Left lung (tissue), 10 donors: Measurements from ENCODE around the gene ZNF785. TPM values are rescaled to one million over a fixed set of nuclear protein-coding genes. Genes with fewer than 3 reads are reported as not detected.
A peak's percentile ranks its signal among the peaks of the same experiment; 100 is the strongest.
"Not testable (repeated sequence)": the region's sequence is repeated elsewhere in the genome, so short reads cannot be mapped to it uniquely, and the experiment has no call there.

ENCODE experiments used
- ATAC-seq: fragments of 200-7000 bp; cut with Tn5 transposase; one replicate; pipeline ENCODE4 v1.9.1; 2020; ENCODE audit warnings: moderate library complexity
- DNase-seq, 4 donors: peaks; one replicate each; pipeline ENCODE4 v3.0.0-alpha.2; 2013 to 2020
- H3K27ac ChIP-seq, 2 donors: fragments of 200-600 bp; sonication (generic) in 1 of 2; one replicate each; pipeline versions ENCODE4 v1.5.0 to v1.8.0; 2020 to 2021
- H3K27me3 ChIP-seq, 2 donors: fragments of 200-600 bp; sonication (generic) in 1 of 2; one replicate each; pipeline versions ENCODE4 v1.5.0 to v1.8.0; 2020 to 2021
- H3K36me3 ChIP-seq, 2 donors: fragments of 200-600 bp; sonication (generic) in 1 of 2; one replicate each; pipeline versions ENCODE4 v1.5.0 to v1.8.0; 2020 to 2021
- H3K4me1 ChIP-seq, 2 donors: fragments of 200-600 bp; one replicate each; pipeline ENCODE4 v1.8.0; 2021
- H3K4me3 ChIP-seq, 2 donors: fragments of 200-600 bp; sonication (generic) in 1 of 2; one replicate each; pipeline versions ENCODE4 v1.5.0 to v1.8.0; 2020 to 2021; ENCODE audit warnings: mild to moderate bottlenecking in 1 of 2
- H3K9me3 ChIP-seq, 2 donors: fragments of 200-600 bp; sonication (generic) in 1 of 2; one replicate each; pipeline versions ENCODE4 v1.5.0 to v1.8.0; 2020 to 2021
- intact Hi-C, 2 donors: fragments of 100-400 bp; cut with DNase I; formaldehyde crosslinking; loops; one replicate each; pipeline versions ENCODE4 v1.11.2 to v1.14.2; 2022
- polyA plus RNA-seq, 6 donors: library from polyadenylated mRNA; unstranded; fragments of 120-200 nt; gene quantifications; one replicate each; pipeline ENCODE4 v1.2.1, GENCODE V29; 2013; ENCODE audit not compliant: insufficient read length in 6 of 6
- total RNA-seq, 2 donors: library from RNA; stranded (reverse); fragmentation: NEBNext Ultra II Directional; extraction: Animal tissue kit (Norgen Biotek cat#: 25700); gene quantifications; one replicate each; pipeline ENCODE4 v1.2.1, GENCODE V29; 2021
- TF ChIP-seq, protein P1 (sequence below), 2 donors: fragments of 200-600 bp; sonication (generic) in 1 of 2; IDR thresholded peaks; one replicate each; pipeline versions ENCODE4 v1.5.0 to v1.8.0; 2021; ENCODE audit warnings: antibody characterized with exemption in 2 of 2
- donor health status: DM: no; HTN: yes; CAD: no.
- donor health status: DM: no; HTN: no; CAD: no.

The ZNF785 gene
- total and polyA plus RNA-seq, 8 donors: 12.9 to 33.0 (median 28.7) TPM

- TF ChIP-seq, protein P1, sequence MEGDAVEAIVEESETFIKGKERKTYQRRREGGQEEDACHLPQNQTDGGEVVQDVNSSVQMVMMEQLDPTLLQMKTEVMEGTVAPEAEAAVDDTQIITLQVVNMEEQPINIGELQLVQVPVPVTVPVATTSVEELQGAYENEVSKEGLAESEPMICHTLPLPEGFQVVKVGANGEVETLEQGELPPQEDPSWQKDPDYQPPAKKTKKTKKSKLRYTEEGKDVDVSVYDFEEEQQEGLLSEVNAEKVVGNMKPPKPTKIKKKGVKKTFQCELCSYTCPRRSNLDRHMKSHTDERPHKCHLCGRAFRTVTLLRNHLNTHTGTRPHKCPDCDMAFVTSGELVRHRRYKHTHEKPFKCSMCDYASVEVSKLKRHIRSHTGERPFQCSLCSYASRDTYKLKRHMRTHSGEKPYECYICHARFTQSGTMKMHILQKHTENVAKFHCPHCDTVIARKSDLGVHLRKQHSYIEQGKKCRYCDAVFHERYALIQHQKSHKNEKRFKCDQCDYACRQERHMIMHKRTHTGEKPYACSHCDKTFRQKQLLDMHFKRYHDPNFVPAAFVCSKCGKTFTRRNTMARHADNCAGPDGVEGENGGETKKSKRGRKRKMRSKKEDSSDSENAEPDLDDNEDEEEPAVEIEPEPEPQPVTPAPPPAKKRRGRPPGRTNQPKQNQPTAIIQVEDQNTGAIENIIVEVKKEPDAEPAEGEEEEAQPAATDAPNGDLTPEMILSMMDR (IDR thresholded peaks at IDR 0.05): no peak
- H3K4me3 ChIP-seq: no peak overlapping the region
- no peaks in the 10 kb centered on the region for H3K27me3 ChIP-seq
- H3K27ac ChIP-seq: no peak overlapping the region
- peaks cover 5 to 19% of the 10 kb centered on the region in 2 donors for H3K4me1 ChIP-seq
- peak in 1 of 4 donors; percentile 32 for DNase-seq
- no peaks in the 10 kb centered on the region for H3K9me3 ChIP-seq
- intact Hi-C loops: no loop called here
- no peak for ATAC-seq
- H3K36me3 ChIP-seq: no peaks in the 10 kb centered on the region
Observed at GRCh38 chr16:30539000-30539964, 46.2 kb downstream of the ZNF785 start.

DNA sequence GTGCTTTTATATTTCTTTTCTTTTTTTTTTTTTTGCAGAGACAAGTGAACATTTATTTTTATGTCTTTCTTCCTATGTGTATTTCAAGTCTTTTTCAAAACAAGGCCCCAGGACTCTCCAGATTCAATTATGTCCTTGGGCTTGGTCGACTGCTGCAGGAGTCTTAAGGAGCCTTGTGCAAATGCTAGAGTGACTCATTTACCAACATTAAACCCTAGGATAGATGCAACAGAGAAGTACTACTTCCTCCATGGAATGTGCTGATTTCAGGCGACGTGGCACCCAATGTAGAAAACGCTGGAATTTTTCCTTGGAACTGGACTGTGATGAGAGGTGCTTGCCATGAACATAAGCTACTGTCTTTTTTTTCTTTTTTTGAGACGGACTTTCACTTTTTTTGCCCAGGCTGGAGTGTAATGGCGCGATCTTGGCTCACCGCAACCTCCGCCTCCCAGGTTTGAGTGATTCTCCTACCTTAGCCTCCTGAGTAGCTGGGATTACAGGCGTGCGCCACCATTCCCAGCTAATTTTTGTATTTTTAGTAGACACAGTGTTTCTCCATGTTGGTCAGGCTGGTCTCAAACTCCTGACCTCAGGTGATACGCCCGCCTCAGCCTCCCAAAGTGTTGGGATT, 49.0 kb downstream of the ZNF785 start:
- intact Hi-C loops, DNase-seq, ATAC-seq, H3K27me3 ChIP-seq, H3K9me3 ChIP-seq: not testable (repeated sequence)
- Histone ChIP-seq H3K36me3 (peaks cover 0 to 16% of the 10 kb centered on the region in 2 donors), H3K4me3 (peak overlapping the region in 1 of 2 donors; percentile 62), H3K4me1 (peaks cover 5 to 36% of the 10 kb centered on the region in 2 donors), H3K27ac (peak overlapping the region; percentile 91 to 94)

DNA sequence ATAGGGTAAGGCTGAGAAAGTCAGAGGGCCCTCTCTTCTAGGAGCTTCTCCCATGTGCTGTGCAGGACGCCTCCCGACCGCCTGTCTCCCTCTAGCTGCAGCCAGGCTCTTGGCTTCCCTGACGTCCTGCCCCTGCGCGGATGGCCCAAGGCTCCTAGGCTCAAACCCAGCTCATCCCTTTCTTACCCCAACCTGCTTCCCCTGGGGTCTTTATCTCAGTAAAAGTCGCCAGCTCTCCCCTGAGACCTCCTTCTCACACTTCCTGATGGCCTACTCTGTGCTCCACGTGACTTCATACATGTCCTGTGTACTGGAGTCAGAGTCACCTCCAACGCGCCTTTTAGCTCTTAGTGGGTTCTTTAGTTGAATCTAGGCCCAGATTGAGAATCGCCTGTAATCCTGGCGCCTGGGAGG, 49.7 kb downstream of the ZNF785 start:
- DNase-seq: peak in 3 of 4 donors; percentile 84 to 87 (median 85)
- Histone ChIP-seq H3K9me3 (no peaks in the 10 kb centered on the region), H3K27me3 (no peaks in the 10 kb centered on the region), H3K27ac (peak overlapping the region; percentile 91 to 94), H3K4me1 (peaks cover 5 to 38% of the 10 kb centered on the region in 2 donors), H3K4me3 (peak overlapping the region; percentile 62 to 65), H3K36me3 (peaks cover 0 to 24% of the 10 kb centered on the region in 2 donors)
- ATAC-seq: peak; percentile 84
- intact Hi-C loops: no loop called here
- TF ChIP-seq, protein P1 (IDR thresholded peaks at IDR 0.05): peak; percentile 30 to 55

DNA sequence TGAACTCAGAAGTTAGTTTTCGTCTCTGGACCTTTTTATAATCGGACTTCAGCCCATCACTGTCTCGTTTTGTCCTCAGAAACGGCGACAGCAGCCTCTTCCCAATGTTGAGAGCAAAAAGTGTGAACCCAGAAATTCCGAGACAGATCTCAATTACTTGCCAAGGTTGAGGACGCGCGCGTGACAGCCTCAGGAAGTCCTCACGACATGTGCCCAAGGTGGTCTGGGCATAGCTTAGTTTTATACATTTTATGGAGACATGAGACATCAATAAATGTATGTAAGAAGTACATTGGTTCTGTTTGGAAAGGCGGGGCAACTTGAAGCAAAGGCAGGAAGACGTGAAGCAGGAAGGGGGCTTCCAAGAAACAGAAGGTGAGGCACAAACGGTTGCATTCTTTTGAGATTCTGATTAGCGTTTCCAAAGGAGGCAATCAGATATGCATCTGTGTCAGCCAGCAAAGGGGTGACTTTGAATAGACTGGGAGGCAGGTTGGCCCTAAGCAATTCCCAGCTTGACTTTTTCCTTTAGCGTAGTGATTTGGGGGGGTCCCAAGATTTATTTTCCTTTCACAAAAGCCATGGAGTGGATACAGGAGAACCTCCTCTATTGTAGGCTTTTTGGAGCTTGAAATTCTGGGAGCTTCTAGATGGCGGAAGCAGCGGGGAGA, 50.3 kb downstream of the ZNF785 start:
- Histone ChIP-seq H3K4me1 (peaks cover 7 to 42% of the 10 kb centered on the region in 2 donors), H3K4me3 (peak overlapping the region; percentile 62 to 65), H3K27me3 (no peaks in the 10 kb centered on the region), H3K36me3 (peaks cover 0 to 26% of the 10 kb centered on the region in 2 donors), H3K9me3 (no peaks in the 10 kb centered on the region), H3K27ac (peak overlapping the region; percentile 91 to 94)
- no peak for DNase-seq
- ATAC-seq: peak; percentile 8
- intact Hi-C loops: no loop called here
- TF ChIP-seq, protein P1 (IDR thresholded peaks at IDR 0.05): no peak

DNA sequence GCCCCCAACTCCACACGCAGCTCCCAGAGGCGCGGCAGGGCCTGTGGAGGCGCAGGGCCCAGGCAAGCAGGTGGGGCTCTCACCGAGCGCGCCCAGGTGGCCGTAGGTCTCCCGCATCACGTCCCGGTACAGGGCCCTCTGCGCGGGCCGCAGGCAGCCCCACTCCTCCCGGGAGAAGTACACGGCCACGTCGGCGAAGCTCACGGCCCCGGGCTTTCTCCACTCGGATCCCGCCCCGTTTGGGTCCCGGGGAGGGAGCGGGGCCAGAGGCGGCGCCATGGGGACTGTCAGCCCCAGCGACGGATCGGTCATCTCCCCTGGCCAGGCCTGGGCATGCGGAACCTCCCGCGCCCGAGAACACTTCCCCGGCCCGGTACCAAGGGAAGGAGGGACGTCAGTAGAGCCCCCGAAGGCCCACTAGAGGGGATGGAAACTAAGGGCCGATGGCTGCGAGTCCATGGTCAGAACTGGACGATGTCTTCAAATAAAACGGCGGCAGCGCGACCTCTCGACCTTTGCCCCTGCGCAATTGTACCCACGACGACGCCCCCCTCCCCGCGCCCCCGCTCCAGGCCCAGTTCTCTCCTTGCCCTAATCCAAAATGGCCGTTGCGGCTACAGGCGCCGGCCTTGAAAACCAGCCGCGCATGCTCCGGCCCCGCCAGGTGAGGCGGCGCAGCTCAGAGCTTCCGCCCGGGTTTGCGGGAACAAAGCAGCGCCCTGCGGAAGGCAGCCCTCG, 51.0 kb downstream of the ZNF785 start, which contains the start of gene ZNF747:
TSS of gene ZNF747 (minus strand) at position 491 of the 738 bp plus-strand sequence. CDS start at position 312, 179 bp downstream.
- peaks cover 7 to 43% of the 10 kb centered on the region in 2 donors for H3K4me1 ChIP-seq
- peak within 1 kb of the TSS; percentile 91 to 94 for H3K27ac ChIP-seq
- intact Hi-C loops: no loop called here
- peak; percentile 92 for ATAC-seq
- no peaks in the 10 kb centered on the region for H3K27me3 ChIP-seq
- H3K9me3 ChIP-seq: no peaks in the 10 kb centered on the region
- peaks cover 0 to 26% of the 10 kb centered on the region in 2 donors for H3K36me3 ChIP-seq
- peak; percentile 90 to 98 (median 94) for DNase-seq
- H3K4me3 ChIP-seq: peak within 1 kb of the TSS; percentile 62 to 65
- TF ChIP-seq, protein P1 (IDR thresholded peaks at IDR 0.05): no peak
